AG09319 (cell line): ENCODE data around the gene ANKRA2.
"Not testable (repeated sequence)": the region's sequence is repeated elsewhere in the genome, so short reads cannot be mapped to it uniquely, and the experiment has no call there.

ENCODE experiments used
- DNase-seq: peaks from one replicate; pipeline ENCODE4 v3.0.0-alpha.2; 2010; ENCODE audit warnings: low read depth; ENCODE audit errors: extremely low read depth
- CTCF ChIP-seq: IDR thresholded peaks from 2 replicates; pipeline ENCODE4 v1.5.1; 2011; ENCODE audit warnings: low read depth, mild to moderate bottlenecking, inconsistent platforms, low read length, moderate library complexity

The ANKRA2 gene

GRCh38 chr5:73519531-73520283 is 45.7 kb downstream of the ANKRA2 start:
- peak; percentile 79 for TF ChIP-seq CTCF

GRCh38 chr5:73515232-73515631 is 50.2 kb downstream of the ANKRA2 start:
- DNase-seq: no peak
- no peak for TF ChIP-seq CTCF

More at GRCh38 chr5:73519531-73520283, 45.7 kb downstream of the ANKRA2 start:
- DNase-seq: peak; percentile 56

- DNase-seq: no peak
- TF ChIP-seq CTCF: no peak
Measured at GRCh38 chr5:73514418-73514817, 51.0 kb downstream of the ANKRA2 start.

- DNase-seq: no peak
- no peak for TF ChIP-seq CTCF
Measured at GRCh38 chr5:73513996-73514395, 51.4 kb downstream of the ANKRA2 start.

GRCh38 chr5:73508521-73508920 is 56.9 kb downstream of the ANKRA2 start:
- DNase-seq: not testable (repeated sequence)

- no peak for DNase-seq
- no peak for TF ChIP-seq CTCF
Measured at GRCh38 chr5:73507062-73507461, 58.4 kb downstream of the ANKRA2 start.

- DNase-seq: no peak
- no peak for TF ChIP-seq CTCF
Measured at GRCh38 chr5:73506459-73506955, 58.9 kb downstream of the ANKRA2 start.
